ENCODE measurements around the gene MRGPRE.

MRGPRE gene

GRCh38 chr11:3220521-3221407, 11.5 kb downstream of the MRGPRE start:
- Histone ChIP-seq H3F3A (ENCODE audit: insufficient read depth, low read length) (peaks cover 14% of the 10 kb centered on the region), H3K9me3 (replicated peaks; ENCODE audit: insufficient read depth, low read length) (no peaks in the 10 kb centered on the region), H3K9ac (ENCODE audit: low read length) (no peak overlapping the region), H2AFZ (ENCODE audit: low read length) (no peak overlapping the region), H3K36me3 (replicated peaks; ENCODE audit: insufficient read depth, low read length) (no peaks in the 10 kb centered on the region), H3K4me1 (ENCODE audit: low read length) (peaks cover 21% of the 10 kb centered on the region), H3K27me3 (replicated peaks; ENCODE audit: insufficient read depth, low read length) (peaks cover 17% of the 10 kb centered on the region), H3K27ac (ENCODE audit: low read length) (no peak overlapping the region), H3K4me3 (ENCODE audit: low read length) (no peak overlapping the region), H3K9me2 (replicated peaks; ENCODE audit: insufficient read depth, low read length) (no peaks in the 10 kb centered on the region), H3K79me2 (ENCODE audit: low read length) (no peaks in the 10 kb centered on the region), H4K20me1 (ENCODE audit: insufficient read depth, low read length) (no peaks in the 10 kb centered on the region), H3K4me2 (ENCODE audit: low read depth, low read length) (no peak overlapping the region)
- no peak for TF ChIP-seq EZH2phosphoT487 (IDR thresholded peaks at IDR 0.05; ENCODE audit: low read length)
- no peak for TF ChIP-seq EZH2 (optimal IDR thresholded peaks at IDR 0.05; ENCODE audit: low read depth, low read length)
- DNase-seq: no peak

- H3K9me2 ChIP-seq (replicated peaks; ENCODE audit: insufficient read depth, low read length): no peaks in the 10 kb centered on the region
- H3K27me3 ChIP-seq (replicated peaks; ENCODE audit: insufficient read depth, low read length): peaks cover 24% of the 10 kb centered on the region
- no peaks in the 10 kb centered on the region for H3K9me3 ChIP-seq (replicated peaks; ENCODE audit: insufficient read depth, low read length)
- H3K4me2 ChIP-seq (ENCODE audit: low read depth, low read length): no peak overlapping the region
- no peak overlapping the region for H3K27ac ChIP-seq (ENCODE audit: low read length)
- H3K36me3 ChIP-seq (replicated peaks; ENCODE audit: insufficient read depth, low read length): no peaks in the 10 kb centered on the region
- peaks cover 21% of the 10 kb centered on the region for H3K4me1 ChIP-seq (ENCODE audit: low read length)
- no peaks in the 10 kb centered on the region for H3K79me2 ChIP-seq (ENCODE audit: low read length)
- peaks cover 14% of the 10 kb centered on the region for H3F3A ChIP-seq (ENCODE audit: insufficient read depth, low read length)
- no peak for DNase-seq
- no peak for TF ChIP-seq EZH2phosphoT487 (IDR thresholded peaks at IDR 0.05; ENCODE audit: low read length)
- TF ChIP-seq, protein P1, sequence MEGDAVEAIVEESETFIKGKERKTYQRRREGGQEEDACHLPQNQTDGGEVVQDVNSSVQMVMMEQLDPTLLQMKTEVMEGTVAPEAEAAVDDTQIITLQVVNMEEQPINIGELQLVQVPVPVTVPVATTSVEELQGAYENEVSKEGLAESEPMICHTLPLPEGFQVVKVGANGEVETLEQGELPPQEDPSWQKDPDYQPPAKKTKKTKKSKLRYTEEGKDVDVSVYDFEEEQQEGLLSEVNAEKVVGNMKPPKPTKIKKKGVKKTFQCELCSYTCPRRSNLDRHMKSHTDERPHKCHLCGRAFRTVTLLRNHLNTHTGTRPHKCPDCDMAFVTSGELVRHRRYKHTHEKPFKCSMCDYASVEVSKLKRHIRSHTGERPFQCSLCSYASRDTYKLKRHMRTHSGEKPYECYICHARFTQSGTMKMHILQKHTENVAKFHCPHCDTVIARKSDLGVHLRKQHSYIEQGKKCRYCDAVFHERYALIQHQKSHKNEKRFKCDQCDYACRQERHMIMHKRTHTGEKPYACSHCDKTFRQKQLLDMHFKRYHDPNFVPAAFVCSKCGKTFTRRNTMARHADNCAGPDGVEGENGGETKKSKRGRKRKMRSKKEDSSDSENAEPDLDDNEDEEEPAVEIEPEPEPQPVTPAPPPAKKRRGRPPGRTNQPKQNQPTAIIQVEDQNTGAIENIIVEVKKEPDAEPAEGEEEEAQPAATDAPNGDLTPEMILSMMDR (IDR thresholded peaks at IDR 0.05; ENCODE audit: low read length): no peak
- no peak for TF ChIP-seq EZH2 (optimal IDR thresholded peaks at IDR 0.05; ENCODE audit: low read depth, low read length)
- H4K20me1 ChIP-seq (ENCODE audit: insufficient read depth, low read length): no peaks in the 10 kb centered on the region
- no peak overlapping the region for H3K4me3 ChIP-seq (ENCODE audit: low read length)
- no peak overlapping the region for H3K9ac ChIP-seq (ENCODE audit: low read length)
- H2AFZ ChIP-seq (ENCODE audit: low read length): no peak overlapping the region
Observed at GRCh38 chr11:3220101-3220500, 12.1 kb downstream of the MRGPRE start.

- no peak for TF ChIP-seq EZH2 (optimal IDR thresholded peaks at IDR 0.05; ENCODE audit: low read depth, low read length)
- TF ChIP-seq EZH2phosphoT487 (IDR thresholded peaks at IDR 0.05; ENCODE audit: low read length): no peak
- TF ChIP-seq, protein P1 (IDR thresholded peaks at IDR 0.05; ENCODE audit: low read length): no peak
- no peaks in the 10 kb centered on the region for H4K20me1 ChIP-seq (ENCODE audit: insufficient read depth, low read length)
- H3K79me2 ChIP-seq (ENCODE audit: low read length): no peaks in the 10 kb centered on the region
- no peaks in the 10 kb centered on the region for H3K9me3 ChIP-seq (replicated peaks; ENCODE audit: insufficient read depth, low read length)
- H3K4me1 ChIP-seq (ENCODE audit: low read length): peaks cover 21% of the 10 kb centered on the region
- H3K27ac ChIP-seq (ENCODE audit: low read length): no peak overlapping the region
- H3F3A ChIP-seq (ENCODE audit: insufficient read depth, low read length): peaks cover 14% of the 10 kb centered on the region
- H3K9me2 ChIP-seq (replicated peaks; ENCODE audit: insufficient read depth, low read length): no peaks in the 10 kb centered on the region
- H3K4me2 ChIP-seq (ENCODE audit: low read depth, low read length): no peak overlapping the region
- DNase-seq: no peak
- peaks cover 28% of the 10 kb centered on the region for H3K27me3 ChIP-seq (replicated peaks; ENCODE audit: insufficient read depth, low read length)
- H3K36me3 ChIP-seq (replicated peaks; ENCODE audit: insufficient read depth, low read length): no peaks in the 10 kb centered on the region
- H2AFZ ChIP-seq (ENCODE audit: low read length): no peak overlapping the region
- no peak overlapping the region for H3K4me3 ChIP-seq (ENCODE audit: low read length)
- no peak overlapping the region for H3K9ac ChIP-seq (ENCODE audit: low read length)
Observed at GRCh38 chr11:3219281-3219892, 12.8 kb downstream of the MRGPRE start.
